Activated CD4-positive, alpha-beta memory T cell treated with anti-CD3 and anti-CD28 coated beads, Interleukin-2, amount 10 ng/mL, durations not matched to agents 7 days and 5 days (primary cell): Measurements from ENCODE around the gene PRDM16. TPM values are rescaled to one million over a fixed set of nuclear protein-coding genes. Genes with fewer than 3 reads are reported as not detected.

Source experiments
- CTCF ChIA-PET: fragments of 350-600 bp; sonication (Branson Sonifier 250); formaldehyde crosslinking; loops from one replicate; lab custom pipeline; 2021; ENCODE audit warnings: antibody characterized with exemption, inconsistent platforms; lab: Charles Lee
- POLR2A ChIA-PET: fragments of 350-600 bp; sonication (Branson Sonifier 250); formaldehyde crosslinking; loops from one replicate; lab custom pipeline; 2021; ENCODE audit warnings: antibody characterized with exemption; lab: Charles Lee
- DNase-seq: peaks from one replicate; pipeline ENCODE4 v3.0.0-alpha.2; 2020
- H3K27ac Mint-ChIP-seq: one replicate; pipeline ENCODE4 v1.8.0; 2021; ENCODE audit warnings: mild to moderate bottlenecking, mixed read lengths
- H3K27me3 Mint-ChIP-seq: one replicate; pipeline ENCODE4 v1.8.0; 2021; ENCODE audit warnings: mixed read lengths
- H3K36me3 Mint-ChIP-seq: one replicate; pipeline ENCODE4 v1.8.0; 2021; ENCODE audit warnings: low read depth, mixed read lengths
- H3K4me1 Mint-ChIP-seq: one replicate; pipeline ENCODE4 v1.8.0; 2021; ENCODE audit warnings: mixed read lengths
- H3K4me3 Mint-ChIP-seq: one replicate; pipeline ENCODE4 v1.8.0; 2021; ENCODE audit warnings: mild to moderate bottlenecking, mixed read lengths
- H3K9me3 Mint-ChIP-seq: one replicate; pipeline ENCODE4 v1.8.0; 2021; ENCODE audit warnings: mixed read lengths
- total RNA-seq, 2 experiments: library from RNA; stranded (reverse); gene quantifications; one replicate each; pipeline ENCODE4 v1.2.3, GENCODE V29; 2021

The PRDM16 gene
- total RNA-seq, 2 experiments from 2014 or later: 0.03 to 0.20 TPM

DNA sequence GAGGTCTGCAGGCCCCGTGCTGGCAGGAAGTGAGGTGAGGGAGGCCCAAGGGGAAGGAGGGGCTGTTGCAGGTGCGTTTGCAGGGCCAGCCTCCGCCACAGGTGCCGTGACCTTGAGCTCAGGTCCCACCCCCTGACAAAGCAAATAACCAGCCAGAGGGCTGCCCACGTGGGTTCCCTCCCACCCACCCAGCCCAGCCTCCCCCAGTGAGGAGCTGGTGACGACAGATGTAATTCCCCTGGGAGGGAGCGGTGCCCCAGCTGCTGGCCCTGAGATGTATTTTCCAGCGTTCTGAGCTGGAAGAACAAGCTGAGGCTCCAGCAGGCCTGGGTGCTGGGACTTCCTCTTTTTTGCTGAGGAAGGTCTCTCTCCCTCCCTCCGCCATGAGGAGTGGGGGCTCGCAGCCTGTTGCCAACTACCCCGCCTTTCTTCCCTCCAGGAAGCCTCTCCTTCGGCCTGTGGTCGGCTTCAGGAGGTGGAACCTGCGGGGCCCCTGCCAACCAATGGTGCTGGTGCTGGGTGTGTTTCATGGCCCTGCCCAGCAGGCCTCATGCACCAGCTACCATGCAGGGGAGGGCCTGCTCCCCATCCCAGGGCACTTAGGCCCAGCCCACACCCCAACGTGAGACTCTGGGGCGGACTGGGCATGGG is 153.2 kb downstream of the PRDM16 start:
- Mint-ChIP-seq H3K36me3 (no peaks in the 10 kb centered on the region), H3K4me1 (no peaks in the 10 kb centered on the region), H3K27me3 (no peaks in the 10 kb centered on the region), H3K4me3 (no peak overlapping the region), H3K27ac (no peak overlapping the region), H3K9me3 (no peaks in the 10 kb centered on the region)
- ChIA-PET POLR2A (no interaction called here), CTCF (no interaction called here)
- no peak for DNase-seq

DNA sequence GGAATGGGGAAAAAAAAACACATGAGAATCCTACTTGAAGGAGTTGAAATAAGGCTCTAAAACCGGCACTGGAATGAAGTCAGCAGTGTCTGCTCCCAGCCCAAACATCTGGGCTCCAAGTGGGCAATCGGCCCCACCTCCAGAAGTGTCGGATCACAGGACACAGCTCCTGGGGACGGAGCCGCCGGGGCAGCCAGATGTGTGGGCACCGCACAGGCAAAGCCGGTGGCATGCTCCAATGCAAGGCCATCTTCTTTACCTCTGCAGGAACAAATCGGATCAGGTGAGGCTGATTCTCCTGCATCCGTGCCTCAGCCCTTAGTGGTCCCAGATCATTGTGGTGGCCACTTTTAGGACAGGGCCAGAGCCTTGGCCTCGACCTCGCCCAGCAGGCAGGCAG is 156.7 kb downstream of the PRDM16 start:
- H3K36me3 Mint-ChIP-seq: no peaks in the 10 kb centered on the region
- H3K4me3 Mint-ChIP-seq: no peak overlapping the region
- no peaks in the 10 kb centered on the region for H3K4me1 Mint-ChIP-seq
- H3K27ac Mint-ChIP-seq: no peak overlapping the region
- H3K9me3 Mint-ChIP-seq: no peaks in the 10 kb centered on the region
- no peak for DNase-seq
- ChIA-PET POLR2A (no interaction called here), CTCF (no interaction called here)
- no peaks in the 10 kb centered on the region for H3K27me3 Mint-ChIP-seq

DNA sequence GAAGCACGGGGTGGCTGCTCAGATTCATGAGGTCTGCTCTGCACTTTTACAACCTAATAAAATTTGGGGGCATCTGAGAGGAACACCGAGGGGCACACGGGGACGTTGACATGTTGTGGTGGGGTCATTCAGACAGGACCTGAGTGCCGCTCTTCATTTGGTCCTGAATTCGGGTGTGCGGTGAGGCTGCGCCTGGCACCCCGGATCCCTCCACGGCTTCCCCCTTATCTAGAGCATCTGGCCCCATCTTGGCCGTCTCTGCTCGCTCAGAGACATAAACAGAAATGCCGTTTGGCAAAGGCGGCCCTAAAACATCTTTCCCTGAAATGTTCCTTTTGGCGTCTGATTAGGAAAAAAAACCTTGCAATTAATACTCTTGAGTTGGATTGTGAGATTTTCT is 157.2 kb downstream of the PRDM16 start:
- H3K27ac Mint-ChIP-seq: no peak overlapping the region
- ChIA-PET CTCF (no interaction called here), POLR2A (no interaction called here)
- no peak for DNase-seq
- H3K36me3 Mint-ChIP-seq: no peaks in the 10 kb centered on the region
- H3K4me1 Mint-ChIP-seq: no peaks in the 10 kb centered on the region
- H3K4me3 Mint-ChIP-seq: no peak overlapping the region
- H3K27me3 Mint-ChIP-seq: no peaks in the 10 kb centered on the region
- H3K9me3 Mint-ChIP-seq: no peaks in the 10 kb centered on the region

DNA sequence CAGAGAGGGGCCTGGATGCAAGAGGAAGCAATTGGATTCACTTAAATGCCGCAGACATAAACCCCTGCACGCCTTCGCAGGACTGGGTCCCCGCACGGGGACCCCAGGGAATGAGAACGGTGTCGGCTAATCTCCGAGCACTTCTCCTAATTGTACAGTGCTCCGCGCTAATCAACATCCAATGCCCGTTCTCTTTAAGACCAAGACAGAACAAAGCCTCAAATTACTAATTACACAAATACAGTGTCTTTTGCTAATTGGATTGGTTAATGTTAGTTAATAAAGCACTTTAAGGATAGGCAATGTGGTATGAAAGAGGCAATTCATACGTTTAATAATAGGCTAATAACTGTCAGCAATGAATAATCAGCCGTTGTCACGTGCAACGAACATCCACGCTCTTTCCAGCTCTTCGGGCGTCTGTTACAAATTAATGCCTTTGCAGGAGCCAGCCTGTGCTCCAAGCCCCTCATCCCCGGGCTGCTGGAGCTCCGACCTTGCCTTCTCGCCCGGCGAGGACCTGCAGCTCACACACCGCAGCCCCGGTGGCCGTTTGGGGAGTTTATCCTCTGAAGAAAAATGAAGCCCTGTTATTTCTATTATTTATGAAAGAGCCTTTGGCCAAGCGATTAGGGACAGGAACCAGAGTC is 157.8 kb downstream of the PRDM16 start:
- Mint-ChIP-seq H3K27ac (no peak overlapping the region), H3K9me3 (no peaks in the 10 kb centered on the region), H3K4me1 (no peaks in the 10 kb centered on the region), H3K4me3 (no peak overlapping the region), H3K36me3 (no peaks in the 10 kb centered on the region), H3K27me3 (no peaks in the 10 kb centered on the region)
- no peak for DNase-seq
- ChIA-PET CTCF (no interaction called here), POLR2A (no interaction called here)

DNA sequence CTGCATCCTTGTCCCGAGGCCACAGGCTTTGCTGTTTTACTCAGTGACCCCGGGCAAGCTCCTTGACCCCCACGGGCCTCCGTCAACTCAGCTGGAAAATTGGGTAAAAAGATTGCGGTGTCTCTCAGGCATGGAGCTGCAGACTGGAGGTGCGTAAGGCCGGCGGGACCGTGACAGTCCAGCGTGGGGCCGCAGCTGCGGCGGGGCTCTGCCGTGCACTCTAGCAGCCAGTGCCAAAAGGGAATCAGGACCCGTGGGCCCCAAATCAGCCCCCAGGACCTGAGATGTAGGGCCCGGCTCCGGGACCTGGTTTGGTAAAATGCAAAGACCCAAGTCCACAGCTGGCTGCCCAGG is 158.3 kb downstream of the PRDM16 start:
- H3K27ac Mint-ChIP-seq: no peak overlapping the region
- H3K27me3 Mint-ChIP-seq: no peaks in the 10 kb centered on the region
- no peaks in the 10 kb centered on the region for H3K36me3 Mint-ChIP-seq
- CTCF ChIA-PET: no interaction called here
- H3K9me3 Mint-ChIP-seq: no peaks in the 10 kb centered on the region
- H3K4me1 Mint-ChIP-seq: no peaks in the 10 kb centered on the region
- POLR2A ChIA-PET: no interaction called here
- no peak for DNase-seq
- no peak overlapping the region for H3K4me3 Mint-ChIP-seq

DNA sequence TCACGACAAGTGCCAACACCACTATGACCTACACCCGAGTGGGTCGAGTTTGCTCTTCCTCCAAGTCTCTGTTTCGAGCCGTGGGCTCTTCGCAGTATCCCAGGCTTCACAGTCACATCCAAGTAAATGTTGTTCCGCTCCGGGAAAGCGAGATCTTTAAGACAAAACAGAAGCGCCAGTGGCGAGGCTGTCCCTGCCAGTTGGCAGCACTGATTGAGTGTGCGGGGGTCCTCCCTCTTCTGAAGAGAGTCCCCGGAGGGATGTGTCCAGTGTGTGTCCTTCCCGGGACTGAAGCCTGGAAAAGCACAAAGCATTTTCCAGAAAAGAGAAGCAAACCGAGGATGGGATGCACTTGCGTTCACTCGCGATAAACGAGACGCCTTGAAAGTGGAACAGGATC is 158.9 kb downstream of the PRDM16 start:
- H3K36me3 Mint-ChIP-seq: no peaks in the 10 kb centered on the region
- POLR2A ChIA-PET: no interaction called here
- CTCF ChIA-PET: no interaction called here
- no peak for DNase-seq
- H3K4me3 Mint-ChIP-seq: no peak overlapping the region
- H3K27ac Mint-ChIP-seq: no peak overlapping the region
- no peaks in the 10 kb centered on the region for H3K4me1 Mint-ChIP-seq
- no peaks in the 10 kb centered on the region for H3K27me3 Mint-ChIP-seq
- no peaks in the 10 kb centered on the region for H3K9me3 Mint-ChIP-seq

DNA sequence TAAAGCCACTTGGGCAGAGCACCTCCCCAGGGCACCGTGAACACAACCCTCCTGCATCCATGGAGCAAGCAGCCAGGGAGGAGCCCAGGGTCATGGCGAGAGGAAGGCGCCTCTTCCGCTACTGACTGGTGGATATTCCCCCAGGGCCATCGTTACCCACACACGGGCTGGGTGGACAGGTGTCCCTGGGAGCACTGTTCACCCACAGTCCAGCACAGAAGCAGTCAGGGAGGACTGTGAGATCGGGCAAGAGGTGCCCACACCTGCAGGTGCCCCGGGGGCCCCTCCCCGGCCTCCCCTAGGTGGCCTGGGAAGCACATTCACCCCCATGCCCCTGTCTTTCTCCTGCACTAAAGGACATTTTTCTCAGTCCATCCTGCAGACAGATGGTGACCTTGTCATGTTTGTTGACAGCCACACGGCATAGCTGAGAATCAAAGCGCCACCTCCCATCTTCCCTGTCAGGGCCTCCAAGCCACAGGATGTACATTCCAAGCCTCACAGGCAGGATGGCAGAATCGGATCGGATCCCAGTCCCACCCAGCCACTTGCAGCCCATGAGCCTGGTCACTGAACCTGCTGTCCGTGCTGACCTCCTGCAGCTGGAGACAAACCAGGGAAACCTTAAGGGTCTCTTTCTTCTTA is 160.2 kb downstream of the PRDM16 start:
- H3K27me3 Mint-ChIP-seq: no peaks in the 10 kb centered on the region
- H3K4me1 Mint-ChIP-seq: no peaks in the 10 kb centered on the region
- H3K4me3 Mint-ChIP-seq: no peak overlapping the region
- no peaks in the 10 kb centered on the region for H3K36me3 Mint-ChIP-seq
- DNase-seq: no peak
- H3K27ac Mint-ChIP-seq: no peak overlapping the region
- POLR2A ChIA-PET: no interaction called here
- CTCF ChIA-PET: no interaction called here
- no peaks in the 10 kb centered on the region for H3K9me3 Mint-ChIP-seq

DNA sequence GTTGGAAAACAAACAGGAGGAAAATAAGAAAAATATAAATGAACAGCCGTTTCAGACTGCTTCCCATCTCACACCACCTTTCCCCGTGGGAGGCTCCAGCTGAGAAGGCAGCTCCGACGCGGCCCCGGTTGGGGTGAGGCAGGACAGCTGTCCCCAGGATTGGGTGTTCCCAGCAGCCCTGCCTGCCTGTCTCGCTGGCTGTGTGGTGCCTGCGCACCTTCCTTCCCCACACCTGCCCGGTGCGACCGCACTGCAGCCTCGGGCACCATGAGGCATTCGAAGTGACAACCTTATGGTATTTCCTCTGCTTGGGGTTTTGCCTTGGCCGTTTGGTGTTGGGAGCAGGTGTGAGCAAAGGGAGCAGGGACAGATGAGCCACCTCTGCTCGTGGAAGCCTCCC is 161.6 kb downstream of the PRDM16 start:
- H3K9me3 Mint-ChIP-seq: no peaks in the 10 kb centered on the region
- no peaks in the 10 kb centered on the region for H3K4me1 Mint-ChIP-seq
- H3K27ac Mint-ChIP-seq: no peak overlapping the region
- no peak for DNase-seq
- H3K27me3 Mint-ChIP-seq: no peaks in the 10 kb centered on the region
- H3K4me3 Mint-ChIP-seq: no peak overlapping the region
- no peaks in the 10 kb centered on the region for H3K36me3 Mint-ChIP-seq
- POLR2A ChIA-PET: no interaction called here
- CTCF ChIA-PET: no interaction called here

DNA sequence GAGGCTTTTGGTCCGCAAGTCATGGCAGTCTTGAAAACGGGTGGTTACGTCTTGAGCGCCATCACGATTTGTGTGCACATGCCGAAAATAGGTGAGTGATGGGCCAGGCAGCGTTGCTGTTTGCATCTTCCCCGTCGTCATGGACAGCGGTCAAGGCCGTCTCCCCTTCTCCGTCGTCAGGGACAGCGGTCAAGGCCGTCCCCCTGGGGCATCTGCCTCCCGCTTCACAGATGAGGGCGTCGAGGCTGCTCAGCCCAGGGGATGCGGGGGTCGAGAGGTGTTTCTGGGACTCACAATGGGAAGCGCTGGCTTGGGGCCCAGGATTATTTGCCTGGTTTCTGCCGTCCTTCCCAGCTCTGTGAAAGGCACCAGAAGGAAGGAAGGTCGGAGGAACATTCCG is 162.2 kb downstream of the PRDM16 start:
- no peaks in the 10 kb centered on the region for H3K36me3 Mint-ChIP-seq
- H3K27ac Mint-ChIP-seq: no peak overlapping the region
- no peaks in the 10 kb centered on the region for H3K27me3 Mint-ChIP-seq
- ChIA-PET CTCF (no interaction called here), POLR2A (no interaction called here)
- H3K4me1 Mint-ChIP-seq: no peaks in the 10 kb centered on the region
- H3K9me3 Mint-ChIP-seq: no peaks in the 10 kb centered on the region
- no peak overlapping the region for H3K4me3 Mint-ChIP-seq
- DNase-seq: no peak

DNA sequence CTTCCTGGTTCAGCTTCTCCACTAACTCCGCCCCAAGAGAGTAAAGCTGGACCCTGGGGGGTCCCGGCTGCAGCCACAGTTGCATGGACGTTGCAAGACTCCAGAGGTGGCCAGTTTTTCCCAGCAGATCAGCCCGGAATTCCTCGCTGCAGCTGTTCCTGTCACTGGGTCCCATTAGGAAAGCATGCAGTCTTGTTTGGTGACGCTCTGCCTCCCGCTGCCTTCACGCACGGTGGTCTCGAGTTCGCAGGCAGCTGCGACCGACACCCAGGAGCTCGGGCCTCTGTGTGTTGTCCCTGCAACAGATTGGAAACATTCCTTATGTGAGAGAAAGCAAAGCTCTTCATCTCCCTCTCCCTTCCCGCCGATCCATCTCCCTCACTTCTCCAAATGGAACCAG is 162.8 kb downstream of the PRDM16 start:
- Mint-ChIP-seq H3K36me3 (no peaks in the 10 kb centered on the region), H3K4me1 (no peaks in the 10 kb centered on the region), H3K4me3 (no peak overlapping the region), H3K9me3 (no peaks in the 10 kb centered on the region), H3K27ac (no peak overlapping the region), H3K27me3 (no peaks in the 10 kb centered on the region)
- ChIA-PET CTCF (no interaction called here), POLR2A (no interaction called here)
- DNase-seq: no peak

DNA sequence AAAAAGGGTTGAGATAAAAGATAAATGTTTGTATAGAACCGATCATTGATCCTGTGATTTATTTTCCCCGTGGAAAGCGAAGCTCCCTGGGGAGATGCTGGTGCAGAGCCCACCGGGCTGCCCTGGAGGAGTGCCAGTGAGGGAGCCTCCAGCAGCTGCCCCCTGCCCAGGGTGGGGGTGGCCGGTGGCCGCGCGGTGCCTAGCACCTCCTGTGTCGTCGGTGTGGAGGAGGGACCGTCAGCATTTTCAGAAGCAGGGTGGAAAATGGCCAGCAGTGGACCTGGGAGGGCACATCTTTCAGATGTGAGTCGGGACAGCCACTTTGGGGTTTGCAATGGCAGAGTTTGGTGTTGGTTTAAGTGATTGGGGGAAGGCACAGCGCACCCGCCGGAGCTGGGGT is 164.0 kb downstream of the PRDM16 start:
- H3K4me1 Mint-ChIP-seq: no peaks in the 10 kb centered on the region
- no peak overlapping the region for H3K27ac Mint-ChIP-seq
- H3K4me3 Mint-ChIP-seq: no peak overlapping the region
- no peak for DNase-seq
- H3K36me3 Mint-ChIP-seq: no peaks in the 10 kb centered on the region
- CTCF ChIA-PET: no interaction called here
- no peaks in the 10 kb centered on the region for H3K9me3 Mint-ChIP-seq
- POLR2A ChIA-PET: no interaction called here
- H3K27me3 Mint-ChIP-seq: no peaks in the 10 kb centered on the region

DNA sequence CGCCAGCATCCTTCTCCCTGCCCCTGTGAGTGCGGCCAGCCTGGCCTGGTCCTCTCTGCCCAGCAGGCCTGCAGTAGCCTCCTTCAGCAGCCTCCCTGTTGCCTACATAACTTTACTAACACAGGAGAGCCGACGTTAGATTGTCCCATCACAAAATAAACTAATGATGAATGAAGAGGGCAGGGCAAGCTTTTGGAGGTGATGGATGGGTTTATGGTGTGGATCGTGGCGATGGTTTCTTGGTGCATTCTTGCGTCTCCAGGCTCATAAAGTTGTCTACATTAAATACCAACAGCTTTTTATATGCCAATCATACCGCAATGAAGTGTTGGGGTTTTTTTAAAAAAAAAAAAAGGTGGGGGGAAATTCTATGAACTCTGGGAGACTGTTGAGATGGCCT is 164.5 kb downstream of the PRDM16 start:
- Mint-ChIP-seq H3K4me1 (no peaks in the 10 kb centered on the region), H3K27ac (no peak overlapping the region), H3K9me3 (no peaks in the 10 kb centered on the region), H3K36me3 (no peaks in the 10 kb centered on the region), H3K27me3 (no peaks in the 10 kb centered on the region), H3K4me3 (no peak overlapping the region)
- CTCF ChIA-PET: no interaction called here
- POLR2A ChIA-PET: no interaction called here
- DNase-seq: no peak

DNA sequence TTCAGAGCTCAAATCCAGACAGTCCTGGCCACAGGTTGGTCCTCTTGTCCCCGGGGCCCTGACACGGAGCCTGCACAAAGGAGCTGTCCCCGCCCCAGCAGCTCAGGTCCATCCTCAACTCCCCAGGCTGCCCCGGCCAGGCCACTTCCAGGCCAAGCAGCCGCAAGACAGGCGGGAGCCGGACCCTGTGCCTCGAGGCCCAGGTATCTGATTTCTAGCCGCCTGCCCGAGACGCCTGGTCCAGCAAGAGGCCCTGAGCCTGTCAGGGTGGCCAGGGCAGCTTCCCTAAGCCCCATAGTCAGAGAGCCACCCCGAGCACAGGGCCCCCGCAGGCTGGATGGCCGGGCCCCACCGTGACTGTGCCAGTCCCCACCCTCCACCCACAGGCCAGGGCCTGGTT is 165.3 kb downstream of the PRDM16 start:
- H3K36me3 Mint-ChIP-seq: no peaks in the 10 kb centered on the region
- no peak overlapping the region for H3K27ac Mint-ChIP-seq
- no peak overlapping the region for H3K4me3 Mint-ChIP-seq
- no peaks in the 10 kb centered on the region for H3K4me1 Mint-ChIP-seq
- no peaks in the 10 kb centered on the region for H3K27me3 Mint-ChIP-seq
- no peak for DNase-seq
- H3K9me3 Mint-ChIP-seq: no peaks in the 10 kb centered on the region
- ChIA-PET POLR2A (no interaction called here), CTCF (no interaction called here)

DNA sequence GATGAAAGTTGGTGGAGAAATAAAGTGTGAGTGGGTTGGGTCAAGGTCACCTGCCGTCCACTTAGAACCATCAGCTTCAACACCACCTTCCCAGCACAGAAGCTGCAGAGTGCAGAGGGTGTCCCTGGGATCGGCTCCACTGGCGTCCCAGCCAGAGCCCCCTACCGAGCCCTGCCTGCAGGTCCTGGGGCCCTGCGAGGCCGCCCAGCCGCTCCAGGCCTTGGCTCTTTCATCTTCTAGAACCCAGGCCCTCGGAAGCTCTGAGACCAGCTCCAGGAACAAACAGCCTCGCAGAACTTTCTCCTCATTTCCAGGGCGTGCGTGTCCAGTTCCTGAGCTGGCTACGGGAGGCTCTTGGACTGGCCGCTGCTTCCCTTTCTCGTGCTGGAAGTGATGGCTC is 166.0 kb downstream of the PRDM16 start:
- no peak for DNase-seq
- no peaks in the 10 kb centered on the region for H3K36me3 Mint-ChIP-seq
- no peak overlapping the region for H3K4me3 Mint-ChIP-seq
- H3K27me3 Mint-ChIP-seq: no peaks in the 10 kb centered on the region
- ChIA-PET POLR2A (no interaction called here), CTCF (no interaction called here)
- H3K4me1 Mint-ChIP-seq: no peaks in the 10 kb centered on the region
- no peak overlapping the region for H3K27ac Mint-ChIP-seq
- no peaks in the 10 kb centered on the region for H3K9me3 Mint-ChIP-seq
